NCI-H2196 treated with DMSO at 0.1 percent for 48 hours (cell line): ENCODE results near the gene ZNF197.
A peak's percentile ranks its signal among the peaks of the same experiment; 100 is the strongest.
"Not testable (repeated sequence)": the region's sequence is repeated elsewhere in the genome, so short reads cannot be mapped to it uniquely, and the experiment has no call there.

Source experiments
- DNase-seq: peaks from one replicate; lab custom pipeline; 2025; ENCODE audit not compliant: unreplicated experiment; lab: John Stamatoyannopoulos, UW

The ZNF197 gene

DNA sequence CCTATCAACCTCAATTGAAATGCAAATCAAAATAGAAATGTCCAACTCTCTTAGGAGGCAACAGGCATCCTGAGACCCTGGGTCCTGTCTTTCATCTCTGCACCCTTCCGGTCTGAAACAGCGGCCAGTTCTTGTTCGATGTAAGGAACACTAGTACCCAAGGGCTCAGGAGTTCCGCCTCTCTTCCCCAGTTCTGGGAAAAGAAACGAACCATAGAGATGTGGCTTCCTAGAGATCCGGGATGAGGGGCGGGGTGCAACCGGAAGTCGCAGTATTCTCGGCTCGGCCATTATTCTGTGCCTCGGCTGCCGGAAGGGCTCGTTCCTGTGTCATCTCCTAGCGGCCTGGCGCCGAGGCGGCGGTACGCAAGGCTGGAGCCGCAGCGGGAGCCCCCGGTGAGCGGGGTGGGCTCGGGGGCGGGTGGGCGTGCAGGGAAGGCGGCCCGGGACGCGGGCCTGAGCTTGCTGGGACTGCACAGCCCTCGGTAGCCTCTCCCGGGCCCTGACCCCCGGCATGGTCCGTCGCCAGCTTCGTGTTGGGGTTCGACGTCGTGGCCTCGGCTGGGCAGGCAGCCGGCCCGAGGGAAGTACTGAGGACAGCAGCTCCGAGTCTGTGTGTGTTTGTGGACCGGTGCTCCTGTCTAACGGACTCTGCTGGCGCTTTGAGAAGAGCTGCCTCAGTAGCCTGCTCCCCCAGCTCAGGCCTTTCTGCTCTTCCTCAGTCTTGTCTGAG lies at the start of gene ZNF197:
Gene ZNF197, plus strand, starts transcription at position 288 of the 732 bp plus-strand sequence. CDS start 4,119 bp downstream, outside the sequence.
- peak; percentile 43 for DNase-seq

GRCh38 chr3:44576613-44577012 lies 48.2 kb upstream of the ZNF197 start:
- no peak for DNase-seq

DNA sequence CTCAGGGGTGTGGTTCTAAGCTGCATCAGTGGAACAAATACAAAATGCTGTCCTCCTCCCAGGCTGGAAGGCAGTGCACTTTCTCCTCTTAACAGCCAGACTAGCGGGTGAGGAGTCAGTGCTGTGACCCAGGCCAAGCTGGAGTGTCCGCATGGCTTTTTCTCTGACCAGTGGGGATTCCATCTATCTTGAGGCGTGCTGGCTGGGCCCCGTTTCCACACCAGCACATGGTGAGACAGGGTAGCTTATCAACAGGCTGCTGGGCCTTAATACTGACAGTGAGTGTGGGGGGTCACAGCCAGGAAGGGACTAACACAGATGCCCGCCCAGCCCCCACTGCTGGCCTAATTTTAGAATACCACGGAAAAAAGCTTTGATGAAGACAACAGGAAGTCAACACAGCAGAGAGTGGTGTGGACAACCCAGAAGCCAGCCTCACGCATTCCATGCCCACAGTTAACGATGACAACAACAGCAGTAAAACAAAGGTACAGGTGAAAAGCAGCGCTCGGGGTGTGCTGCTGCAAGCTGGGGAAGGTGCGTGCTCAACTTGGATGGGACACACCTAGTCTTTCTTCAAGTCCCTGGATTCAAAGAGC lies 47.4 kb upstream of the ZNF197 start:
- not testable (repeated sequence) for DNase-seq

DNA sequence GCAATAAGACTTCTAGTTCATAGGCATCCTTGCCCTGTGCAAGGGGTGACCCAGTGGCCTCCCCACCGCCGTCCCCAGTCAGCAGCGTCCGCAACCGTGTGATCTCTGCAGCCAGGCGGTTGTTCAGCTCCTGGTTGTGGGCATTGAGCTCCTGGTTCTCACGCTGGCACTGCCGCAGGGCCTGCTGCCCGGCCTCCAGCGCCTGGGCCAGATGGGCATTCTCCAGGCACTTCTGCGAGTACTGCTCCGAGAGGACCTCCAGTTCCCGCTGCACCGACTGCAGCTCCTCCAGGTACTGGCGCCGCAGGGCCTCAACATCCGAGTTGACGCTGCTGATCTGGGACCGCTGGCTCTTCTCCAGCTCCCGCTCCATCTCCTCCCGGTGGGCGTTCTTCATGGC lies 46.5 kb upstream of the ZNF197 start:
- not testable (repeated sequence) for DNase-seq

- not testable (repeated sequence) for DNase-seq
Measured at GRCh38 chr3:44578924-44579515, 45.8 kb upstream of the ZNF197 start.

DNA sequence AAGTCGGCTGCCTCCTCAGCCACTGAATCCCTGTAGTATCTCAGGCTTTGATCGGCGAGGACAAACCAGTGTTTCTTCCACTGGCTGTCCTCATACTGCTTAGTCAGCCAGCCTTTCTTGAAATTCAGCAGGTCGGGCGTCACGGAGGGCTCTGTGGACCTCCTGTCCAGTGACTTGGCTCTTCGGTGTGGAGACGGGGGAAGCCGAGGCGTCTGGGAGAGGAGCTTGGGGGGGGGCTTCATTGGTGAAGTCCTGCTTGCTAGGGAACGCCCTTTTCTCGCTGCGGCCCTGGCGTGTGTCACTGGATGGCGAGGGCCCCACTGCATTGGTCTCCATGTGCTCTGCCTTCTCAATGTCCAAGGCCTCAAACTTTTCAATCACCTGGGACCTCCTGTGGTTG lies 45.1 kb upstream of the ZNF197 start:
- not testable (repeated sequence) for DNase-seq

- DNase-seq = not testable (repeated sequence)
Measured at GRCh38 chr3:44580971-44581370, 43.9 kb upstream of the ZNF197 start.

- DNase-seq = peak; percentile 22
Measured at GRCh38 chr3:44584646-44585501, 40.0 kb upstream of the ZNF197 start, which contains the start of gene ZNF660. Gene ZNF660, plus strand, starts transcription at chr3:44584964. Its CDS starts 9,230 bp downstream, at chr3:44594194.

GRCh38 chr3:44596621-44597020 lies 28.2 kb upstream of the ZNF197 start:
- DNase-seq = no peak

GRCh38 chr3:44601749-44602148 lies 23.1 kb upstream of the ZNF197 start:
- DNase-seq = no peak

- no peak for DNase-seq
Measured at GRCh38 chr3:44612678-44613077, 12.2 kb upstream of the ZNF197 start.

DNA sequence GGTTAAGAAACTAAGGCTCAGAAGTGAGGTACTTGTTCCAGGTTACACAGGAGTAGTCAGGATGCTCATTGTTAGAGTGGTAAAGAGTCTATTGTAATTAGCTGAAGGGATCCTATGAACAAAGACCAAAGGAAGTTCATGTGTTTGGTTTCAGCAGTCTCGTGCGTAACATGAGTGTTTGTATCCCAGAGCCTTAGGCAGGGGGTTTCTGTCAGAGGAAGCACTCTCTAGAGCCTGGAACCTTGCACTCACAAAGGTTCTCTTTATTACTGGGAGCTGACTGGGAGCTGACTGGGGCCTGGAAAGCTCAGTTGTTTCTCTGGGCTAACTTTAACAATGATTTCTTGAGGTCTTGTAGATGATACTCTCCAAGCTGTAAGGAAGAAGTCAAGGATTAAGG lies 3.9 kb downstream of the ZNF197 start:
- no peak for DNase-seq

DNA sequence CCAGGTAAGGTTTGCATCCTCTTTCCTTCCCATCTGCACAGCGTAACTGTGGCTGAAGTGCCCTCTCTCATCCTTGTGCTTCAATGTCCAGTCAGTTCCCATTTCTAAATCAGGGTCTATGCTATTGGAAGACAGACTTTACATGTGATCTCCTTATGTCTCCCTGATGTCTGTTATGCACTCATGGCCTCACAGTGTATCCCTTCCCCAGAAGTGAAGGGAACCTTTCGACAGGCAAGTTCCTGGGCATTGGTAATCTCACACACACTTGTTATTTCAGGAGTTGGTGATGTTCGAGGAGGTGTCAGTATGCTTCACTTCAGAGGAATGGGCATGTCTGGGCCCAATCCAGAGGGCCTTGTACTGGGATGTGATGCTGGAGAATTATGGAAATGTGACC lies 7.4 kb downstream of the ZNF197 start:
- no peak for DNase-seq

GRCh38 chr3:44642337-44642736 lies 17.5 kb downstream of the ZNF197 start:
- DNase-seq = no peak

GRCh38 chr3:44643024-44643423 lies 18.2 kb downstream of the ZNF197 start:
- DNase-seq = no peak

DNA sequence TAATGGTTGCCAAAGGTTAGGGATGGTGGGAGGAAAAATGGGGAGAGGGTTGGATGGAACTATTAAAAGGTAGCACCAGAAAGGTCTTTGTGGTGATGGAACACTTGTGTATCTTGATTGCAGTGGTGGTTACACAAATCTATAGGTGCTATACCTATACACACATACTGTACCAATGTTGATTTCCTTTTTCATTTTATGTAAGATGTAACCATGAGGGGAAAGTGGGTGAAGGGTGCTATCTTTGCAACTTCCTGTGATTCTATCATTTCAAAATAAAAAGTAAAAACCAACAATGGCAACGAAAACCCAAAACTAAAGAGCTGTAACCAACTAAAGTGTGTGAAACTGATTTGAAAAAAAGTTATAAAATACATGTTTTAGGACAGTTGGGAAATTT lies 22.9 kb downstream of the ZNF197 start:
- DNase-seq = no peak

DNA sequence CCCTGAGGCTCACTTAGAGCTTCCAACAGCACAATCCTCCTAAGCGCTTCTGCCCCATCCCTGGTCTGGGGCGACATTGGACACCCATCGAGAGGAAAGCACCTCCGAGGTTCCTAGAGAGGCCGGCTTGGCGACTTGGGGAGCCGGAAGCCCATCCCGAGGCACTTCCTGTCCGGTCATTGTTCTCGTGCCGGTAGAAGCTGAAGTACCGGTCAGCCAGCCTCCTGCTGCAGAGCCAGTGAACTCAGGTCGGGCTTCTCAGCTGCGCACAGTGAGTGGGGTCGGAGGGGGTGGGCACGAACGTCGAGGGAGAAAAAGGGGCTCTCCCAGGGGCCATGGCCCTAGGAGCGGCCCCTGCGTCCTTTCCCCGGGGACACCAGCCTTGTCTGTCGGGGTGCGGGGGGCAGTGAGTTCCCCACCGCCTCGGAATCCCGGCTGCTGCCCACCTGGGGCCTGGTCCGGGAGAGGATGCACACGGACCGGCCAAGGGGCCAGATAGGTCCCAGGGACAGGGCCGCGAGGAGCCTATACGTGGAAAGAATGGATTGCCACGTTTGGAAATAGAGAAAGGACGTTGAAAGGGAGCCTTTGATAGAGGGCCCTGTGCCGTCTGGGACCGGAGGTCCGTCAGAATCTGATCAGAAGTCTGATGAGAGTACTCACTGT lies 23.9 kb downstream of the ZNF197 start, which contains the start of gene ZNF35:
Gene ZNF35, plus strand, starts transcription at position 169 of the 666 bp plus-strand sequence. CDS start 2,336 bp downstream, outside the sequence.
- peak; percentile 47 for DNase-seq

- no peak for DNase-seq
Measured at GRCh38 chr3:44649709-44650108, 24.9 kb downstream of the ZNF197 start.

GRCh38 chr3:44654039-44654438 lies 29.2 kb downstream of the ZNF197 start:
- DNase-seq = no peak

DNA sequence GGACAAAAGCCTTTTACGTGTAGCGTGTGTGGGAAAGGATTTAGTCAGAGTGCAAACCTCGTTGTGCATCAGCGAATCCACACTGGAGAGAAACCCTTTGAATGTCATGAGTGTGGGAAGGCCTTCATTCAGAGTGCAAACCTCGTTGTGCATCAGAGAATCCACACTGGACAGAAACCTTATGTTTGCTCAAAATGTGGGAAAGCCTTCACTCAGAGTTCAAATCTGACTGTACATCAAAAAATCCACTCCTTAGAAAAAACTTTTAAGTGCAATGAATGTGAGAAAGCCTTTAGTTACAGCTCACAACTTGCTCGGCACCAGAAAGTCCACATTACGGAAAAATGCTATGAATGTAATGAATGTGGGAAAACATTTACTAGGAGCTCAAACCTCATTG lies 34.2 kb downstream of the ZNF197 start:
- DNase-seq = no peak

GRCh38 chr3:44659434-44659833 lies 34.6 kb downstream of the ZNF197 start:
- DNase-seq = no peak
